Ramos (cell line): ENCODE data around the gene ABCC4.

Source experiments
- in situ Hi-C: fragments of 300-500 bp; cut with MboI; formaldehyde crosslinking; loops from one replicate; pipeline ENCODE4 v1.14.3; 2022; ENCODE audit warnings: low sequenced_read_pairs; ENCODE audit not compliant: unreplicated experiment

Gene ABCC4

GRCh38 chr13:95301183-95301967 is at the start of gene ABCC4:
ABCC4 (minus strand) TSS chr13:95301451; CDS start chr13:95301314, 137 bp downstream.
- in situ Hi-C loops = no loop called here

- in situ Hi-C loops = no loop called here
Measured at GRCh38 chr13:95349267-95349666, 48.0 kb upstream of the ABCC4 start.

- in situ Hi-C loops = no loop called here
Measured at GRCh38 chr13:95343944-95344343, 42.7 kb upstream of the ABCC4 start.

- in situ Hi-C loops = no loop called here
Measured at GRCh38 chr13:95341441-95341840, 40.2 kb upstream of the ABCC4 start.

GRCh38 chr13:95338905-95339304 is 37.7 kb upstream of the ABCC4 start:
- in situ Hi-C loops = no loop called here

GRCh38 chr13:95337597-95337996 is 36.3 kb upstream of the ABCC4 start:
- in situ Hi-C loops = no loop called here

GRCh38 chr13:95335667-95336066 is 34.4 kb upstream of the ABCC4 start:
- in situ Hi-C loops = no loop called here

- in situ Hi-C loops = no loop called here
Measured at GRCh38 chr13:95328386-95328785, 27.1 kb upstream of the ABCC4 start.

- in situ Hi-C loops = no loop called here
Measured at GRCh38 chr13:95327190-95327589, 25.9 kb upstream of the ABCC4 start.

GRCh38 chr13:95326695-95327094 is 25.4 kb upstream of the ABCC4 start:
- in situ Hi-C loops = no loop called here

GRCh38 chr13:95325485-95325884 is 24.2 kb upstream of the ABCC4 start:
- in situ Hi-C loops = no loop called here

GRCh38 chr13:95323930-95324662 is 22.8 kb upstream of the ABCC4 start:
- in situ Hi-C loops = no loop called here

GRCh38 chr13:95319551-95320274 is 18.5 kb upstream of the ABCC4 start:
- in situ Hi-C loops = no loop called here

- in situ Hi-C loops = no loop called here
Measured at GRCh38 chr13:95317039-95317989, 16.1 kb upstream of the ABCC4 start.

GRCh38 chr13:95315752-95316151 is 14.5 kb upstream of the ABCC4 start:
- in situ Hi-C loops = no loop called here

GRCh38 chr13:95307507-95307906 is 6.3 kb upstream of the ABCC4 start:
- in situ Hi-C loops = no loop called here

- in situ Hi-C loops = no loop called here
Measured at GRCh38 chr13:95304453-95304852, 3.2 kb upstream of the ABCC4 start.

GRCh38 chr13:95301968-95302393 is 730 bp upstream of the ABCC4 start:
- in situ Hi-C loops = no loop called here

GRCh38 chr13:95300625-95301182 is 547 bp downstream of the ABCC4 start:
- in situ Hi-C loops = no loop called here
